ENCODE results near the gene SNX20.

DNA sequence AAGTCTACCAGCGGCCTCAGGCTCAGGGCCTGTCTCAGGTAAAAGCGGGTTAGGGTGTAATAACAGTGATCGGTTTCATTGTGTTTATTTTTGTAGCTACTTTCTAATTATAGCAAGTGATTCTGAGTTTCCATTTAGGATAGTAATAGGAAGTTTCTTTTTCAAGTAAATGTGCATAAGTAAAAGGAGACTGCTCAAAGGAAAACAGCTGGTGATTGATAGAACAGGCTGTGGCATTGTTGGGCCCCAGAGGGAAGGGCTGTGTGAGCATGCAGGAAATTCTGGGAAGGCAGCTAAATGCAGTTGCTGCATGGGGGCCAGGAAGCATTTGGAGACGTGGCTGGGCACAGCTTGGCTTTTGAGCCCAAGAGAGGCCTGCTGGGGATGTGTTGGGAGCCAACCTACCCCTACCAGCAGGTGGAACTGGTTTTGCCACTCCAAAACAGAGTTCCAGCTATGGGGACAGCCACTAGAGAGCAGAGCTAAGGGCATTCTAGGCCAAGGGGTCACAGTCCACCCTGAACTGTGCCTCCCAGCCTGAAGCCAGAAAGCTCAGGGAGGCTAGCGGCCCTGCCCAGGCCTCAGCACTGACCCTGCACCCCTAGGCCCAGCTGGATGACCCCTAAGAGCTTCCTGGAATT is 12.6 kb downstream of the SNX20 start:
- TF ChIP-seq, protein P1, sequence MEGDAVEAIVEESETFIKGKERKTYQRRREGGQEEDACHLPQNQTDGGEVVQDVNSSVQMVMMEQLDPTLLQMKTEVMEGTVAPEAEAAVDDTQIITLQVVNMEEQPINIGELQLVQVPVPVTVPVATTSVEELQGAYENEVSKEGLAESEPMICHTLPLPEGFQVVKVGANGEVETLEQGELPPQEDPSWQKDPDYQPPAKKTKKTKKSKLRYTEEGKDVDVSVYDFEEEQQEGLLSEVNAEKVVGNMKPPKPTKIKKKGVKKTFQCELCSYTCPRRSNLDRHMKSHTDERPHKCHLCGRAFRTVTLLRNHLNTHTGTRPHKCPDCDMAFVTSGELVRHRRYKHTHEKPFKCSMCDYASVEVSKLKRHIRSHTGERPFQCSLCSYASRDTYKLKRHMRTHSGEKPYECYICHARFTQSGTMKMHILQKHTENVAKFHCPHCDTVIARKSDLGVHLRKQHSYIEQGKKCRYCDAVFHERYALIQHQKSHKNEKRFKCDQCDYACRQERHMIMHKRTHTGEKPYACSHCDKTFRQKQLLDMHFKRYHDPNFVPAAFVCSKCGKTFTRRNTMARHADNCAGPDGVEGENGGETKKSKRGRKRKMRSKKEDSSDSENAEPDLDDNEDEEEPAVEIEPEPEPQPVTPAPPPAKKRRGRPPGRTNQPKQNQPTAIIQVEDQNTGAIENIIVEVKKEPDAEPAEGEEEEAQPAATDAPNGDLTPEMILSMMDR (IDR thresholded peaks at IDR 0.05) = peak; percentile 37 to 46 (median 46)
- no peak for TF ChIP-seq POLR2A (IDR thresholded peaks at IDR 0.05)
